ENCODE data around the gene FSD1. TPM values are rescaled to one million over a fixed set of nuclear protein-coding genes. Genes with fewer than 3 reads are reported as not detected.

FSD1 gene
- total and polyA plus RNA-seq, 9 of the 15 experiments (the other 6 are each of a cell fraction or from before 2014, with no cell fraction given), result 0.11 to 1.9 (median 0.94) TPM; not detected in 1

DNA sequence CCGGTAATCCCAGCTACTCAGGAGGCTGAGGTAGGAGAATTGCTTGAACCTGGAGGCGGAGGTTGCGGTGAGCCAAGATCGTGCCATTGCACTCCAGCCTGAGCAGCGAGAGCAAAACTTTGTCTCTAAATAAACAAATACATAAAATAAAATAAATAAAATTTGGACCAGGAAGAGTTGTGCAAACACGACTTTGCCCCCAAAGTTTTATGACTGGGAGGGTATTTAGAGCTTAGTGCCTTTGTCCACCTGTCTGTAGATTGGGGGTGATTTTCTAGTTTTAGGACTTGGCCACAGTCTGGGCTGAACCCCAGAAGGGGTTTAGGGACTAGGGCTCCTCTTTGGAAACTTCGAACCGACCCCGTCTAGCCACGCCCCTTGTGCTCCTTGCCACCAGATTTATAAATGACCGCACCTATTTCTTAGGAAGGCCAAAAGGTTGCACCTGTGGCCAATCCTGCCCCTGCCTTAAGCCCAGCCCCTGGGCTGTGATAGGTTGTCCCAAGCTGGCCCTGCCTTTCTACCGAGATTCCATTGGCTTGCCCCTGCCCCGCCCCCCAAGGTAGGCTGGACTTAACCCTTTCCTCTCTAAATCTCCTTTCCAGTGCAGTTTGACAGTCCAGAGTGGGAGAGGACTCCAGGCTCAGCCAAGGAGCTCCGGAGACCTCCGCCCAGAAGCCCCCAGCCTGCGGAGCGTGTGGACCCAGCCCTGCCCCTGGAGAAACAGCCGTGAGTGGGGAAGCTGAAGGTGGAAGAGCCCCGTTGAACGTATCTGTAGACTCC lies 20.0 kb upstream of the FSD1 start (continued):
- TF ChIP-seq TEAD1 (CRISPR knock-in tag; IDR thresholded peaks at IDR 0.05), result no peak
- no peak for TF ChIP-seq ZNF134 (CRISPR knock-in tag; conservative IDR thresholded peaks at IDR 0.05)
- TF ChIP-seq TOE1 (IDR thresholded peaks at IDR 0.05; ENCODE audit: borderline replicate concordance), result peak; percentile 39; the same call in 1 of the 2 replicates
- TF ChIP-seq TOE1 (CRISPR knock-in tag; IDR thresholded peaks at IDR 0.05; ENCODE audit: borderline replicate concordance, low read depth), result no peak
- no peak for TF ChIP-seq ZNF764 (CRISPR knock-in tag; IDR thresholded peaks at IDR 0.05; ENCODE audit: low read depth)
- no peak for TF ChIP-seq NONO (IDR thresholded peaks at IDR 0.05; ENCODE audit: low read depth in 2 of 2, low read length in 1 of 2)
- TF ChIP-seq SUPT5H (IDR thresholded peaks at IDR 0.05), result no peak
- TF ChIP-seq BRCA1 (IDR thresholded peaks at IDR 0.05), result no peak
- TF ChIP-seq BRCA1 (CRISPR knock-in tag; IDR thresholded peaks at IDR 0.05), result no peak
- no peak for TF ChIP-seq L3MBTL2 (IDR thresholded peaks at IDR 0.05)
- no peak for TF ChIP-seq POLR2H (tag; IDR thresholded peaks at IDR 0.05; ENCODE audit: low read depth)
- no peak for TF ChIP-seq RAD21 (CRISPR knock-in tag; conservative IDR thresholded peaks at IDR 0.05 in 1 of 2, IDR thresholded peaks at IDR 0.05 in 1 of 2)
- TF ChIP-seq ESRRB (CRISPR knock-in tag; IDR thresholded peaks at IDR 0.05; ENCODE audit: borderline replicate concordance), result no peak
- TF ChIP-seq MAZ (CRISPR knock-in tag; conservative IDR thresholded peaks at IDR 0.05 in 1 of 2, IDR thresholded peaks at IDR 0.05 in 1 of 2), result peak in 1 of 2 experiments; percentile 40; a peak in 1 of 4 replicates
- no peak for TF ChIP-seq HMG20A (CRISPR knock-in tag; conservative IDR thresholded peaks at IDR 0.05)
- no peak for TF ChIP-seq CBX3 (IDR thresholded peaks at IDR 0.05; ENCODE audit: borderline replicate concordance in 1 of 2, low read length in 2 of 2)
- TF ChIP-seq SMARCE1 (IDR thresholded peaks at IDR 0.05), result no peak
- peak; percentile 54; the same call in 1 of the 2 replicates for TF ChIP-seq FOXM1 (IDR thresholded peaks at IDR 0.05; ENCODE audit: low read depth)
- no peak for TF ChIP-seq FOXM1 (CRISPR knock-in tag; IDR thresholded peaks at IDR 0.05; ENCODE audit: low read depth)
- peak; percentile 42 for TF ChIP-seq NEUROD1 (IDR thresholded peaks at IDR 0.05; ENCODE audit: borderline replicate concordance, low read depth, low read length, partially characterized antibody)
- TF ChIP-seq, protein P1, sequence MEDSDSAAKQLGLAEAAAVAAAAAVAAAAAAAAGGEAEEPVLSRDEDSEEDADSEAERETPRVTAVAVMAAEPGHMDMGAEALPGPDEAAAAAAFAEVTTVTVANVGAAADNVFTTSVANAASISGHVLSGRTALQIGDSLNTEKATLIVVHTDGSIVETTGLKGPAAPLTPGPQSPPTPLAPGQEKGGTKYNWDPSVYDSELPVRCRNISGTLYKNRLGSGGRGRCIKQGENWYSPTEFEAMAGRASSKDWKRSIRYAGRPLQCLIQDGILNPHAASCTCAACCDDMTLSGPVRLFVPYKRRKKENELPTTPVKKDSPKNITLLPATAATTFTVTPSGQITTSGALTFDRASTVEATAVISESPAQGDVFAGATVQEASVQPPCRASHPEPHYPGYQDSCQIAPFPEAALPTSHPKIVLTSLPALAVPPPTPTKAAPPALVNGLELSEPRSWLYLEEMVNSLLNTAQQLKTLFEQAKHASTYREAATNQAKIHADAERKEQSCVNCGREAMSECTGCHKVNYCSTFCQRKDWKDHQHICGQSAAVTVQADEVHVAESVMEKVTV (CRISPR knock-in tag; IDR thresholded peaks at IDR 0.05), result no peak
- no peak for TF ChIP-seq KDM4B (IDR thresholded peaks at IDR 0.05; ENCODE audit: borderline replicate concordance in 2 of 2, low read depth in 1 of 2)
